Small intestine (tissue), 7 donors: Measurements from ENCODE around the gene OTULINL. TPM values are rescaled to one million over a fixed set of nuclear protein-coding genes. Genes with fewer than 3 reads are reported as not detected.
"Not testable (repeated sequence)": the region's sequence is repeated elsewhere in the genome, so short reads cannot be mapped to it uniquely, and the experiment has no call there.

ENCODE experiments used
- DNase-seq, 2 donors: peaks; one replicate each; pipeline versions ENCODE4 v3.0.0 to v3.0.0-alpha.2; 2013
- FAIRE-seq: peaks from 2 replicates; lab custom pipeline; 2012; peaks lifted over from hg19 to GRCh38; lab: Jason Lieb, UNC
- H3K27ac ChIP-seq, 3 donors: one replicate each; pipeline ENCODE4 v1.5.1; 2013; ENCODE audit warnings: low read length in 2 of 3, mild to moderate bottlenecking in 2 of 3, control low read depth in 1 of 3, inconsistent platforms in 1 of 3, low read depth in 1 of 3, moderate library complexity in 1 of 3
- H3K27me3 ChIP-seq, 3 donors: one replicate each; pipeline ENCODE4 v1.6.1; 2013; ENCODE audit warnings: low read length in 3 of 3, inconsistent platforms in 1 of 3; ENCODE audit not compliant: control insufficient read depth in 3 of 3, insufficient read depth in 3 of 3
- H3K36me3 ChIP-seq, 3 donors: one replicate each; pipeline ENCODE4 v1.6.1; 2013; ENCODE audit warnings: low read length in 3 of 3, inconsistent platforms in 1 of 3, low read depth in 1 of 3, mild to moderate bottlenecking in 1 of 3, moderate library complexity in 1 of 3; ENCODE audit not compliant: control insufficient read depth in 3 of 3, insufficient read depth in 2 of 3
- H3K4me1 ChIP-seq, 3 donors: one replicate each; pipeline ENCODE4 v1.6.1; 2013; ENCODE audit warnings: low read length in 2 of 3, inconsistent platforms in 1 of 3, low read depth in 1 of 3, mild to moderate bottlenecking in 1 of 3, moderate library complexity in 1 of 3; ENCODE audit not compliant: control insufficient read depth in 3 of 3, insufficient read depth in 2 of 3
- H3K4me3 ChIP-seq, 3 donors: one replicate each; pipeline ENCODE4 v1.5.1; 2013; ENCODE audit warnings: low read length in 3 of 3, control low read depth in 1 of 3, inconsistent platforms in 1 of 3, low read depth in 1 of 3, mild to moderate bottlenecking in 1 of 3, moderate library complexity in 1 of 3
- H3K9me3 ChIP-seq, 2 donors: one replicate each; pipeline ENCODE4 v1.6.1; 2013; ENCODE audit warnings: low read depth in 1 of 2, low read length in 1 of 2; ENCODE audit not compliant: control insufficient read depth in 2 of 2, insufficient read depth in 1 of 2
- WGBS, 3 donors: extraction: QIAGEN DNeasy Blood & Tissue Kit; methylation state at CpG; one replicate each; pipeline ENCODE4 v1.1.7; 2013; 5-methylcytosine and 5-hydroxymethylcytosine counted together
- polyA plus RNA-seq, 4 donors: library from polyadenylated mRNA; stranded (reverse) in 3 of 4; unstranded in 1 of 4; fragments of 200-250 nt in 3 of 4; fragments of 120-200 nt in 1 of 4; gene quantifications; one replicate each; pipeline versions ENCODE4 v1.2.1 to v1.2.3, GENCODE V29; 2013
- donor health status: healthy with polysubstance abuse.
- donor health status: control.
- donor health status: control.
- donor health status: Bipolar disorder and iron deficiency.
- donor health status: healthy.

Gene OTULINL
- polyA plus RNA-seq, 4 donors, result 4.7 to 20.8 (median 12.0) TPM

DNA sequence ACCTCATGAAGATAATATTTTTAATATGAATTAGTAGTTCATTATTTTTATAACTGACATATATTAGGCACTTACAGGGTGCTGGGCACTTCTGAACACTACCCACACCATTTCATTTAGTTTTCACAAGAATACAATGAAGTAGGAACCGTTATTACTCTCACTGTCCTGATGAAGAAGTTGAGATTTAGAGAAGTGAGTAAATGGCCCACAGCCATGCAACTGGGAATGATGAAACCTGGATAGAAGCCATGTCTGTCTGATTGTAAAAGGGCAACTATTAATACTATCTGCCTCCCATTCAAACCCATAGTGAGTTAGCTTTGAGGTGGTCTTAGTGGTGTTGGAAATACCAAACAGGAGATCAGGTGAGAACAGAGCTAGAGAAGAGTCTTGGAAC lies 29.6 kb upstream of the OTULINL start:
- 55 to 82% (median 59%) methylated on average over 1 of the region's 1 CpG for WGBS, 3 donors
- FAIRE-seq (no peak), DNase-seq (no peak)
- H3K9me3 ChIP-seq, result peaks cover 0 to 33% of the 10 kb centered on the region in 2 donors
- H3K27ac ChIP-seq, result no peak overlapping the region
- no peaks in the 10 kb centered on the region for H3K36me3 ChIP-seq
- no peaks in the 10 kb centered on the region for H3K27me3 ChIP-seq
- no peak overlapping the region for H3K4me3 ChIP-seq
- H3K4me1 ChIP-seq, result peaks cover 2 to 11% (median 4%) of the 10 kb centered on the region in 3 donors

DNA sequence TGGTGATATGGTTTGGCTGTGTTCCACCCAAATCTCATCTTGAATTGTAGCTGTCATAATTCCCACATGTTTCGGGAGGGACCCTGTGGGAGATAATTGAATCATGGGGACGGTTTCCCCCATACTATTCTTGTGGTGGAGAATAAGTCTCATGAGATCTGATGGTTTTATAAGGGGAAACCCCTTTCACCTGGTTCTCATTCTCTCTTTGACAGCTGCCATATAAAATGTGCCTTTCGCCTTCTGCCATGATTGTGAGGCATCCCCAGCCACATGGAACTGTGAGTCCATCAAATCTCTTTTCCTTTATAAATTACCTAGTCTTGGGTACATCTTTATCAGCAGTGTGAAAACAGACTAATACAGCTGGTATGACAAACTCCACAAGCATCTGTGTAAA lies 27.3 kb upstream of the OTULINL start:
- H3K27me3 ChIP-seq, DNase-seq, H3K36me3 ChIP-seq, H3K4me3 ChIP-seq, H3K27ac ChIP-seq, FAIRE-seq: not testable (repeated sequence)
- WGBS, 3 donors, result 73 to 89% (median 86%) methylated on average over 3 of the region's 3 CpGs
- Histone ChIP-seq H3K9me3 (peaks cover 0 to 37% of the 10 kb centered on the region in 2 donors), H3K4me1 (peaks cover 2 to 18% (median 6%) of the 10 kb centered on the region in 3 donors)

DNA sequence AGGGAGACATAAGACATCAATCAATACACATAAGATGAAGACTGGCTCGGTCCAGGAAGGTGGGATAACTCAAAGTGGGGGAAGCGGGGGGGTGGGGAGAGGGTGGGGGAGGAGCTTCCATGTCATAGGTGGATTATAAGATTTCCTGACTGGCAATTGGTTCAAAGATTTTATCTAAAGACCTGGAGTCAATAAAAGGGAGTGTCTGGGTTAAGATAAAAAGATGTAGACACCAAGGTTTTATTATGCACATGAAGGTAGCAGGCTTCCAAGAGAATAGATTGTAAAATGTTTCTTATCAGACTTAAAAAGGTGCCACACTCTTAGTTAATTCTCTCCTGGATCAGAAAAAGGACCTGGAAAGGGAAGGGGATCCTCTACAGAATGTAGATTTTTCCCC lies 25.6 kb upstream of the OTULINL start:
- FAIRE-seq, result no peak
- peak in 1 of 2 donors; percentile 81 for DNase-seq
- H3K9me3 ChIP-seq, result peaks cover 0 to 37% of the 10 kb centered on the region in 2 donors
- no peaks in the 10 kb centered on the region for H3K36me3 ChIP-seq
- H3K4me1 ChIP-seq, result peaks cover 2 to 15% (median 6%) of the 10 kb centered on the region in 3 donors
- peak overlapping the region in 1 of 3 donors; percentile 62 for H3K27ac ChIP-seq
- H3K27me3 ChIP-seq, result no peaks in the 10 kb centered on the region
- 18 to 54% (median 34%) methylated on average over 2 of the region's 2 CpGs for WGBS, 3 donors
- no peak overlapping the region for H3K4me3 ChIP-seq

DNA sequence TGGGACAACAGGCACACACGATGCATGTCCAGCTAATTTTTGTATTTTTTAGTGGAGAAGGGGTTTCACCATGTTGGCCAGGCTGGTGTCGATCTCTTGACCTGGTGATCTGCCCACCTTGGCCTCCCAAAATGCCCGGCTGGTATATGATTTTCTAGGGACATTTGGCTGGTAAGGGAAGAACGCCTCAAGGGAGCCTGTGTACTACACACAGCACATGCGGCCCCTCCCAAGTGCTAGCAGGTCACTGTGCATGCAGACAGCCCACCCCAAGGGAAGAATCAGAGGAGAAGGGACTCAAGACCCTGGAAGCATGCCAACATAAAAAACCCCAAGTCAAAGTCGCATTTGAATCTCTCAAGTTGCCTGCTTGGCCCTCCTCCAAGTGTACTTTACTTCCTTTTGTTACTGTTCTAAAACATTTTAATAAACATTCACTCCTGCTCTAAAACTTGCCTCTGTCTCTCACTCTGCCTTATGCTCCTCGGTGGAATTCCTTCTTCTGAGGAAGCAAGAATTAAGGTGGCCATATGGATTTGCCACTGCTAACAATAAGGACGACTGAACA lies 24.3 kb upstream of the OTULINL start:
- FAIRE-seq (no peak), DNase-seq (peak; percentile 48 to 89)
- peaks cover 2 to 14% (median 6%) of the 10 kb centered on the region in 3 donors for H3K4me1 ChIP-seq
- no peaks in the 10 kb centered on the region for H3K36me3 ChIP-seq
- peaks cover 0 to 30% of the 10 kb centered on the region in 2 donors for H3K9me3 ChIP-seq
- H3K27ac ChIP-seq, result peak overlapping the region in 1 of 3 donors; percentile 83
- WGBS, 3 donors, result 22 to 37% (median 26%) methylated on average over 8 of the region's 8 CpGs
- no peaks in the 10 kb centered on the region for H3K27me3 ChIP-seq
- no peak overlapping the region for H3K4me3 ChIP-seq

DNA sequence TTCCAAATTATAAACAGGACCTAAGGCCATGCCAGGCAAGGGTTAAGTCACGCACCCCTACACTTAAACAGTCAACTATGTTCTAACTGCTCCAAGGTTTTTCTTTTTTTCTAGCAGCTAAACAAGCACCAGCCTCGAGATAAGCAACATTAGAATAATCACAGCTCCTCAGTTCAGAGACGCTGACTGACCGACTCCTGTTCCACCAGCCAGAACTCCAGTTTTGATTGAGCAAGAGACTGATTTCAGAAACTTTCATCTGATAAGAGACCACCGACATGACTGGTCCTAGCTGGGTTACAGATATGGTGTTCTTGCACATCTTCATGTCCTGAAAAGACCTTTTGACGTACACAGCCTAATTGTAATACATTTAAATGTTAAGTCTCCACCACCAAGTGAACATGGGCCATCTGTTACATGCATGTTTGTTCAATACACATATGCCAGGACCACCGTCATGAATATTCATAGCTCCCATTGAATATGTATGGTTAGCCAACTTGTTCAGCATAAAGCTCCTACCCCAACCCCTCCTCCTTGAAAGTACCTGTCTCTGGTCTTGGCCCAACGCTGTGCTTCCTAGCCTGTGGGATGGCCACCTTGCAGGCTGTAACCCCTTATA lies 23.7 kb upstream of the OTULINL start:
- Histone ChIP-seq H3K4me1 (peaks cover 0 to 14% (median 6%) of the 10 kb centered on the region in 3 donors), H3K27me3 (no peaks in the 10 kb centered on the region), H3K9me3 (peaks cover 0 to 27% of the 10 kb centered on the region in 2 donors), H3K36me3 (no peaks in the 10 kb centered on the region), H3K4me3 (no peak overlapping the region), H3K27ac (peak overlapping the region in 1 of 3 donors; percentile 43)
- FAIRE-seq, result no peak
- peak; percentile 12 to 63 for DNase-seq
- 20 to 42% (median 22%) methylated on average over 8 of the region's 8 CpGs for WGBS, 3 donors

DNA sequence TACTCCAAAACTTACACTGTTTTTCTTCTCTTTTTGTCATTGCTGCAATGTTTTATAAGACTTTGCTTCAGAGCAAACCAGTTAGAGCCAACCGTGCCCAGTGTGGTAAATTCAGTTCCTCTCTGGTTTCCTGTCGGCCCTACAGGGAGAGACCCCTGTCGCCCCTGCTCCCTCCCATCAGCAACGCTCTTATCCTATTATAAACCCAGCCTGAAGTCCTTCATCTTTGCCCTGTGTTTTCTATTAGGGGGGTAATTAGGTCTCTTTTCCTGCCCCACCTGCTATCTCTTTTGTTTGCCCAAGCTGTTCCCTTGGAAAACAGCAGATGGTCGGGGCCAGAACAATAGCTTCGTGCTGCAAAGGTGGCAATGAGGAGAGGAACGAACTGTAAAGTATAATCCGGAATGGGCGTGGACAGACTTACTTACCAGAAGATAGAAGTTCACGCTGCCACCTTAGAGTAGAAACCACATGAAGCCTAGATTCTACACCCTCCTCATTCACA lies 21.4 kb upstream of the OTULINL start:
- Histone ChIP-seq H3K4me3 (no peak overlapping the region), H3K27me3 (no peaks in the 10 kb centered on the region), H3K9me3 (peaks cover 0 to 16% of the 10 kb centered on the region in 2 donors), H3K4me1 (peaks cover 0 to 14% (median 6%) of the 10 kb centered on the region in 3 donors), H3K27ac (peak overlapping the region in 2 of 3 donors; percentile 54 to 89), H3K36me3 (no peaks in the 10 kb centered on the region)
- peak; percentile 72 to 86 for DNase-seq
- WGBS, 3 donors, result 9 to 37% (median 12%) methylated on average over 10 of the region's 10 CpGs
- FAIRE-seq, result no peak

DNA sequence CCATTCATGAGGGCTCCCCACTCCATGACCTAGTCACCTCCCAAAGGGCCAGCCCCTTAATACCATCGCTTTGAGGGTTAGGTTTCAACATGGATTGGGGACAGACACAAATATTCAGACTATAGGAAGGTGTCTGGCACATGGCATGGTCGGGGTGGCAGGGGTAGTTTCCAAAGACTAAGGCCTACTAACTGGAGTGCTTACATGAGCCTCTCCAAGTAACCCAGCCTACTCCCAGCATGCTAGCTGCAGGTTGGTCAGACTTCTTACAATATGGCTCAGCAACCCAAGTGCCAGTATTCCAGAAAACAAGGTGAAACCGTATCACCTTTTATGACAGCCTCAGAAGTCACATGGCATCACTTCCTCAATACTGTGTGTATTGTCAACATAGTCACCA lies 19.9 kb upstream of the OTULINL start:
- 76 to 87% (median 83%) methylated on average over 3 of the region's 3 CpGs for WGBS, 3 donors
- H3K27me3 ChIP-seq, result no peaks in the 10 kb centered on the region
- H3K36me3 ChIP-seq, result no peaks in the 10 kb centered on the region
- no peak overlapping the region for H3K27ac ChIP-seq
- FAIRE-seq (no peak), DNase-seq (no peak)
- peaks cover 0 to 12% (median 5%) of the 10 kb centered on the region in 3 donors for H3K4me1 ChIP-seq
- H3K9me3 ChIP-seq, result peaks cover 0 to 7% of the 10 kb centered on the region in 2 donors
- no peak overlapping the region for H3K4me3 ChIP-seq

DNA sequence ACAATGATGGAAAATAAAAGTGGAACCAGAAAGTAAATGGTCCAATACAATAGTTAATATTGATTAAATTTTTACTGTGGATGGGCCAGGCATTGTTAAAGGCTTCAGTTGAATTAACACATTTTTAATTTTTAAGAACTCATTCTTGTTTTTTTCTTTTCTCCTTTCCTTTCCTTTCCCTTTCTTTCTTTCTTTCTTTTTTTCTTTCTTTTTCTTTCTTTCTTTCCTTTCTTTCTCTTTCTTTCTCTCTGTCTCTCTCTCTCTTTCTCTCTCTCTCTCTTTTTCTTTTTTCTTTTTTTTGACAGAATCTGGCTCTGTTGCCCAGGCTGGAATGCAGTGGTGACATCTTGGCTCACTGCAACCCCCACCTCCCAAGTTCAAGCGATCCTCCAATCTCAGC lies 13.3 kb upstream of the OTULINL start:
- Histone ChIP-seq H3K27ac (no peak overlapping the region), H3K27me3 (no peaks in the 10 kb centered on the region), H3K4me3 (no peak overlapping the region), H3K36me3 (no peaks in the 10 kb centered on the region), H3K4me1 (no peaks in the 10 kb centered on the region), H3K9me3 (peaks cover 0 to 3% of the 10 kb centered on the region in 2 donors)
- WGBS, 3 donors, result 92 to 100% (median 96%) methylated on average over 1 of the region's 1 CpG
- DNase-seq (no peak), FAIRE-seq (no peak)
